HG02884 (cell line): ENCODE results near the gene SFMBT2.

ENCODE experiments used
- ATAC-seq: cut with Tn5 transposase; IDR thresholded peaks from one replicate; pipeline ENCODE4 v1.9.1; 2021; ENCODE audit warnings: mild to moderate bottlenecking, moderate library complexity; ENCODE audit not compliant: unreplicated experiment

Gene SFMBT2

DNA sequence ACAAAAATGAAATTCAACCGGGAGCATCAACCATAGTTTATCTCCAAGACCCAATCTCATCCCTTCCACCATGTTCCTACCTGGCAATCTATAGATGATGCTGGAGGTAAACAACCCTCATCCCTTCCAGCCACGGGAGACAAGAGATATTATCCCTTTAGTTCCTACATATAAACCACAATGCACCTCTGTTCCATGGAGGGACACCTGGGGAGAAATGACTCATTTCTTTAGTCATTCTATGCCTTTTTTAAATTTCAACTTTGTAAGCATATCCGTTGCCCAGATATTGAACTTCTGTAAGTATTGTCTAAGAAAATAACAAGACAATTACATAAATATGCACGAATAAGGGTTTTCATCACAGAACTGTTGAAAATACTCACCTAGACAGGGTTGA lies 15.5 kb upstream of the SFMBT2 start:
- ATAC-seq = no peak

DNA sequence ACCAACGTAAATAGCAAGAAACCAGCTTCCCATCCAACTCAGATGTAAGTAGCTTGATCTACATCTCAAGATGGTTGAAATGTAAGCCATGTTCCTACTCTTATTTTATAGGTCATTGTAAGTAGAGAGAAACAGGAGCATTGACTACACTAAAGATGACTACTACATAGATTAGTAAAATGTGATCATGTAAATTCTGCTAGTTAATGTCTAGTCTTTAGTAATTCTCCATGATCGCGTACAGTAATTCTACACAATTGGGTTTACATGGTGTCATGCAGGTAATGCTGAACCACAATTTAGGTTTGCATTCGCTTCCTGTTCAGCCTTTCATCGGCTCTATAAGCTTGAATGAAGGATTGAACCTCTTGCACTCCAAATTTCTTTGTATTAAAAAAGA lies 14.9 kb upstream of the SFMBT2 start:
- no peak for ATAC-seq

DNA sequence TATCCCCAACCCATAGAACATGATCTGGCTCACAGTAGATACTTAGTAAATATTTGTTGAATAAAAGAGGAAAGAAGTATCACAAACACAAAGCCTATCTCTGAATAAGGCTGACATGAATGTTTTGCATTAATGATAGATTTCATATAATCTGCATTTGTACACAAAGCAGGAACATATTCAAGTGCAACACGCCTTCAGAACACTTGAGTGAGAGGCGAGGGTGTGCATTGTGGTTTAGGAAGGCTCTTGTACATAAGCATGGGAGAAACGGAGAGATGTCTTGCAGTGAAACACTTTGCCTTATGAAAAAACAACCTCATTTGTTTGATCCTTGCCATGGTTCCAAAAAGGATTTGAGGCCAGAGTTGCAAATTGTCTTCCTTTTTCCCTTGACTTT lies 14.1 kb upstream of the SFMBT2 start:
- no peak for ATAC-seq

DNA sequence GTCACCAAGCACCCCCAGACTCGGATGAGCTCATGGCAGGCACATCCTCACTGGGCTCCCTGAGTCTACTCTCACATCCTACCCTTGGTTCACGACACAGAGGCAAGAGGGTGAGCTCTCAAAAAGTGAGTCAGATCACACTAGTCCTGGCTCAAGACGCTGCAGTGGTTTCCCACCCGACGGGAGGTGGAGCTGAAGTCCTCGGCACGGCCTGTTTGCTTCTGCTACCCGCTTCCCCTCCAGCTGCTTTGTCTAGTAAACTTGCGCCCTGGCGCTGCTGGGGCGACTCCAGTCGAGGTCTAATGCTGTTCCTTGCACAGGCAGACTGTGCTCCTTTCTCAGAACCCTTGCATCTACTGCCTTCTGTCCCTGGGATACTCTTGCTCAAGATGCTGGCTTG lies 13.5 kb upstream of the SFMBT2 start:
- no peak for ATAC-seq

DNA sequence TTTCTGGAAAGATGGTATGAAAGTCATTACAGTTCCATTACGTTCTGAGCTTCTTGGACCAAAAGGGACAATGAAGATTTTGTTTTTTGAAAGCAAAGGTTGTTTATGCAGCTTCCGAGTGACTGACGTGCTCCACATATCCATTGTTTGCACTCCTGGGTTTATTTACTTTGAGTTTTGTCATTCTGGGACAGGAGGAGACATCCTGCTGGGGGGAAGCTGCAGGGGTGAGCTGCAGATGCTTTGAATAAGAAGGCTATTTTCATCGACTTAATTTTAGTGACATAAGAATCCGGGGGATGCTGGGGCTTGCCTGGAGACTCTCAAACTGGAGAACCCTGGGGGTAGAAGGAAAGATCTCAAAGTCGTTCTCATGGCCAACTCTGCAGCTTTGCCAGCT lies 12.7 kb upstream of the SFMBT2 start:
- no peak for ATAC-seq

DNA sequence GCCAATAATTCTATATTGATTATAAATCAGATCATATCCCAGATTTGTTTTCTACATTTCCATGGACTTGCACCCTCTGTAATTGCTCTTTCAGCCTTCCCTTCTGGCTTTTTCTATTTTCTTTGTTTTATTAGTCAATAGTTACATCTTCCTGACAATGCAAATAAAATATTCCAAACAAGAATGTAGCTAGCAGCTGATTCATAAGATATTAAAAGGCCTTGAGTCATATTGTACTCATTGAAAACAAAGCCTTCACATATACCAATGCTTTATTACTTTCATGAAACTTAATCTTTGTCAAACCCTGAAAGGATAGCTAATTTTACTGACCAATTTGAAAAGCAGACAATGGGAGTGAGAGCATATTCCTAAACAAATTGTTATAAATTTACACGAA lies 10.7 kb upstream of the SFMBT2 start:
- no peak for ATAC-seq

DNA sequence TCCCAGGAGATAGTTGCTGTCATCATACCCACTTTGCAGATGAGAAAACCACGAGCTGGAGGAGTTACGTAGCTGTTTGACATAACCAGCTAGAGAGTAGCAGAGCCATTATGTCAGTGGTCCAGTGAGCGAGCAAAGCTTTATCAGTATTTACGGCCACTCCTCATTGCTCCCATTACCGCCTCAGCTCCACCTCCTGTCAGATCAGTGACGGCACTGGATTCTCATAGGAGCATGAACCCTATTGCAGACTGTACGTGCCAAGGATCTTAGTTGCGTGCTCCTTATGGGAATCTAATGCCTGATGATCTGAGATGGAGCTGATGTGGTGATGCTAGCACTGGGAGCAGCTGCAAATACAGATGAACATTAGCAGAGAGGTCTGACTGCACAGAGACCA lies 9.2 kb upstream of the SFMBT2 start:
- no peak for ATAC-seq

DNA sequence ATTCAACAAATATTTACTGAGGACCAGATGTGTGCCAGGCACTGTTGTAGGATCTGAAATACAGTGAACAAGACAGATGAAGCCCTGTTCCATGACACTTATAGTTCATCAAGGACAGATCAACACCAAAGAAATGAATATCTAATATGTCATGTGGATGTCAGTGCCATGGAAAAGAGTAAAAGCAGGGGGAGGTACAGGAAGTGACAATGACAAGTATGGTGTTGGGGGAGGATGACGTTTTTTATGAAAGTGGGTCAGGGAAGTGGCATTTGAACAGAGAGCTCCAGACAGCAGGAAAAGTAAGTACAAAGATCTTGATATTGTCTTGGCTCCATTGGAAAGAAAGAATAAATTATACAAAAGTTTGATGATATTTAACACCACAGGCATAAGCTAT lies 7.0 kb upstream of the SFMBT2 start:
- no peak for ATAC-seq

DNA sequence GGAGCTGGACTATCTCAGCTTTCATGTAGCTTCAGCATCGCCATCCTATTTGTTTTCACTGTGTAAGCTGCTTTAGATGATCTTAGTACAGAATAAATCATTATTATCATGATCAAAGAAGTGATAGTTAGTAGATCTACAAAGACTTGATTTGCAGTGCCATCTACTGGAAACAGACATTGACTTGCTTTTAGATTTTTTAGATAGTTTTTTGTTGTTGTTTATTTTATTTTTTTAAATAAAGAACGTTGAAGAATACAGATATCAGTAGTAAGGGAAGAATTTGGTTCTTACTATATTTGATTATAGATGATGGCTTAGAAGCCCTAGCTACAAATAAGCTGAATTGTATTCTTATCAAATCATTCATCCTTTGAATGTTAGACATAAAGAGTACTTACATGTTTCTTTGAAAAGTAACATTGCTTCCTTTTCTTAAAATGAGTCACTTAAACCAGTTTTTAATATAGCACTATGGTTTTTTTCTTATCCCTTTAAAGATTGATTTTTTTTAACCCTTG lies 6.3 kb upstream of the SFMBT2 start:
- no peak for ATAC-seq

DNA sequence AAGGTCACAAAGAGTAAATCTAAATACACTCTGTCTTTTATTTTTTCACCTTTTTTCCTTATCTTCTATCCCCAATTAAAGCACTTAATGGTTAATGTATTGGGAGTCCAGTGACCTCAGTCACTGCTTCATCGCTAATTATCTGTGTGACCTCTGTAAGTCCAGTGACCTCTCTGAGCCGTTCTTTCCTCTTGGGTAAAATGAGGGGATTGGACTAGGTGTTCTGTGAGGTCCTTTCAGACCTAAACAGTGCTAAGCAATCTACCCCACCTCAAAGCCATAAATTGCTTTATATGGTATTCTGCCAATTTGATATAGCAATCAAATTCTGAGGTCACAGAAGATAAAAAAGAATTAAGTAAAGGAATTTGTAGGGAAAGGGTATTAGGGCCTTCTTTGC lies 3.9 kb upstream of the SFMBT2 start:
- no peak for ATAC-seq

DNA sequence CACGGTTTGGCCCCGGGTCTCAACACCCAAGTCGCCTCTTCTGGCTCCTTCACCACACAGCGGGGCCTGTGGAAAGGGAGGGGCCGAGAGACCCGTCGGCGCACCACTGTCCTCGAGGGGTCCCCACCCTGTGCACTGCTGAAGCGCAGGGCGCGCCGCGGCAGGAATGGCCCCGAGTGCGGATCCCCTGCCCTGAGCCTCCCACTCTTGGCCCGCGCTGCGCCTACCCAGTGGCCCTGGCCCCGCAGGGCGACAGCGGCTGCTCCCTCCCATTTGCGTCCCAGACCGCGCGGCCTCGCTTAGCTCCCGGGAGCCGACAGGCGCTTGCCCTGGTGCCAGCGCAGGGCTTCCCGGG lies 2.1 kb upstream of the SFMBT2 start:
- ATAC-seq = no peak

DNA sequence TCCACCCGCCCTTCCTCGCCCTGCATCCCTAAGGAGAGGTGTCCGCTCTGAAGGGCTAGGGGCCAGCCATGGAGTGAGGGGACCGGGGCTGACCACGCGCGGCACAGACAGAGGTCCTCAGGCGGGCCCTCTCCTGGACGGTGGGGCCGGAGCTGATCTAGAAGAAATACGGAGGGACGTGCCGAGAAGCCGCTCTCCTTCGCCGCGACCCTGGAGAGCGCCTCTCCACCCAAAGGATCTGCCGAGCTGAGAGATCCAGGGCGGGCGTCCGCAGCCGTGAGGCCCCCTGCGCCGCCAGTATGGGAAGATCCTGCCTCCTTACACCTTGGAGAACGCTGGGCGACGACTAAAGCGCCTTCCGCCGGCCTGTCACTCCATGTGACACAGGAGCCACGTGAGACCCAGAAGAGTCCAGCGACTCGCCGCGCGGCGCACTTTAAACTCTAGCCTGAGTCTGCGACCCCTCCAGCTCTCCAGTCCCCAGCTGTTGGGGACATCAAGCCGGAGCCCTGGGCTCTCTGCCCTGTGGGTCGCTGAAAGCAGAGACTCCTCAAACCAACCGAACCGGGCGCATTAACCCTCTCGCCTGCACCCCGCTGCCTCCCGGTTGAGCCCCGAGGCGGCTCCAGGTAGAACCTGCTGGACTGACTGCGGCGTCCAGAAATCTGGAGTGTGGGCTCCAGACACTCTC lies 1.5 kb upstream of the SFMBT2 start:
- ATAC-seq = no peak

DNA sequence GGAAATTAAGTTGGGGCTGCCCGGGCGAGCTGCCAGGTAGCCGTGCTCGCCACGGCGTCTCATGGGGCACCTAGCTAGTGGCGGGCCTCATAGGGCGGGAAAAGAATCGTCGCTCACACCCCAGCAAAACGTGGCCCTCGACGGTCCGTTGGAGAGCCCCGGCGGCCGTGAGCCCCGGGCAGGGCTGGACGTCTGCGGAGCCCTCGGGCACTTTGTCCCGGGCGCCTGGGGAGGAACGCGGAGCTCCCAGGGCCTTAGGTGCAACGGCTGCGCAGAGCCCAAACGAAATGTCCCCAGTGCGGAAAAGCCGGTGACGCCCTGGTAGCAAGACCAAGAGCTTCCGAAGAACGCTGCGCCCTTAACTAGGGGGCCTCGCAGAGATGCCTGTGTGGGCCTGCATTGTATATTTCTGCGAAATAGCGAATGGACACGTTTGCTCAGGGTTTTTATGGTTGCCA lies 866 bp upstream of the SFMBT2 start:
- no peak for ATAC-seq

DNA sequence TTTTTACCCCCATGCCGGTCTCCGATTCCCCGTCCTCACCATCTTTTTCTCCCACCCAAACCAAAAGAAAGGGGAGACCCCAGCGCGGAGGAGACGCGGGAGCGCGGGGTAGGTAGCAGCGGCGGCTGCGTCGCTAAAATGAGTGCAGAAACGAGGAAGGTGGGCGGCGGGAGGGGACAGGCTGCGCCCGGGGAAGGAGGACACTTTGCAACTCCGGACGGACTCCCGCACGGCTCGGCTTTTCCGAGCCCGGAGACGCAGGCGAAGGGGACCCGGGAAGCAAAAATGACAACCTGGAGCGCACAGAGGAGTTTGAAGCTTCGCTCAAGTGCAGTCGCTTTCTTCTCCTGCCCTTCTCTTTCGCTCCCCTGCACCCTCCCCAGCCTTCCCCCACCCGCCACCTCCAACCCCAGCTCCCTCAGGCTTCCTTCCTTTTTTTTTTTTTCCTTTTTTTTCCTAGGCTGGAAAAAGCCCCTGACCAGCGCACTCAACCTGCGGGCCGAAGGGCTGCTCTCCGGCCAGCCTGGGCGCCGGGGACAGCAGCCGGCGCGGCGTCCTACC lies 453 bp downstream of the SFMBT2 start:
- ATAC-seq = no peak

DNA sequence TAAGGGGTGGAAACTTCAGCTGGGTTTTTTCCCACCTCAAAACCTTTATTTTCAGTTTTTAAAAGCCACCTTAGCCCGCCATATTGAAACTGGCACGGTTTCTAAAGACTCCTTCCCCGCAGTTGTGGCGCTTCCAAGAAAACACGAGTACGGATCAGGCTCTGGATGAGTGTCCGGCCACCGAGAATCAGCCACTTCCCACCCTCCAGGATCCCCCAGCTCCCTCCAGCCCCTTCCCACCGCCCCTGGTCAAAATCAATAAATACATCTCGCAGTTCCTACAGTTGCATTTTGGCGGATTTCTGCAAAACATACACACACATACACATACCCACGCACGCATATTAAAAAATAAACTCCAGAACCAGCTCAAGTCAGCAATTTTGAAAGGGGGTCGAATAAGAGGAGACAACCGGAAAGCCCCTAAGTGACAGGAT lies 1.1 kb downstream of the SFMBT2 start:
- peak; percentile 9 for ATAC-seq

DNA sequence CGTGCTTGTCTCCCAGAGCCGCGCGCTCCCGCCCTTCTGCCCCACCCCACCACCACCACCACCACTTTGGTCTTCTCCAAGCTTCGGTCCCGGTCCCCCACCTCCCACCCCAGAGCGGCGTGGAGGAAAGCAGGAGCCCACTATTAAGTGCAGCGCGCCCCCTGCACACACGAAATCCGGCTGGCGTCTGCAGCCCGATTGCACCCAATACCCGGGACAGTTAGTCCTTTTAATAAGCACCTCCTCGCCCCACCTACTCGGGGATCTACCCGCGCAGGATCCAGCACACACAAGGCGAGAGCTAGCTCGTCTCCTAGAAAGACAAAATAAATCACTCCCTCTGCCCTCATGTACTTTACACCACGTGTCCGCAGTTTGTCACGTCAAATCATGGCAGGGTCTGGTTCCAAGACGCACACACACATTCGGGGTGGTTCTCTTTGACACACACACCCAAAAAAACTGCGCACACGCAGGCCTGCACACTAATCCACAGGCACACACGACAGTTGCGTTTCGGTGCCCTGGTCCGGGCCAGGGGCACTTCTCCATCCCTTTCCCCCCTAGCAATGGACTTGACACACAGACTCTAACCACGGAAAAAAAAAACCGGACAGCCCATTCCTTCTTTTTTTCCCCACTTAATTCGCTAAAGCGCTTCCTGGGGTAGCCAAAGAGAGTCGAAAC lies 1.6 kb downstream of the SFMBT2 start:
- ATAC-seq = peak; percentile 34

DNA sequence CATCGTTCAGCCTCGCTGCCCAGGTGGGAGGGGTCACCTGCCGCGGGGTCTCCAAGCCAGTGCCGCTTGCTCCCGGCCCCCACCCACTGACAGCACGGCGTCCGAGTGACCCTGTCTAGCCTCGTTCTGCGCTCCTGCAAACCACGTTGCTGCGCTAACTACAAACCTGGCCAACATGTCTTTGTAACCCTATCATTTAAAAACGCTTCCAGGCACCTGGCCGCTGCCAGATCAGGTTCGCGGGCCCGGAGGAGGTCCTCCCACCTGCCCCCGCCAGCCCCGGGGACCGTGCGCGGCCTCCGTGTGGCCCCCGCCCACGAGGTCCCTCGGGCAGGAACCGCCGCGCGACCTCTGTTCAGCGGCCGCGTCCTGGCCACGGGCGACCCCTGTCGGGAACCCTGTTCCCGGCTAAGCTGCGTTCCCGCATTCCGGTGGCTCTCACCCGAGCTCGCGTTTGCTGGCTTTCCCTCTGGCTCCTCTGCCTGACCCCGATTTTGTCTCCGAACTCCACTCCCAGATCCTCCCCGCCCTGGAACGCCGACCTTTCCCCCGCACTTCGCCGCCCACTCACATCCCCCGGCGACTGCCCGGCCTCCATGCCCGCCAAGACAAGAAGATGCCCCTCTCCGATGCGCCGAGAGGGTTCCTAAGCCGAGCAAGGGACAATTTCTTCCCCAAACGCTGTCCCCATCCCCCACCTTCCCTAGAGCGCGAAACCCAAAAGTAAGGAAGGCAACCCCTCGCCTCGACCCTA lies 2.4 kb downstream of the SFMBT2 start:
- no peak for ATAC-seq

DNA sequence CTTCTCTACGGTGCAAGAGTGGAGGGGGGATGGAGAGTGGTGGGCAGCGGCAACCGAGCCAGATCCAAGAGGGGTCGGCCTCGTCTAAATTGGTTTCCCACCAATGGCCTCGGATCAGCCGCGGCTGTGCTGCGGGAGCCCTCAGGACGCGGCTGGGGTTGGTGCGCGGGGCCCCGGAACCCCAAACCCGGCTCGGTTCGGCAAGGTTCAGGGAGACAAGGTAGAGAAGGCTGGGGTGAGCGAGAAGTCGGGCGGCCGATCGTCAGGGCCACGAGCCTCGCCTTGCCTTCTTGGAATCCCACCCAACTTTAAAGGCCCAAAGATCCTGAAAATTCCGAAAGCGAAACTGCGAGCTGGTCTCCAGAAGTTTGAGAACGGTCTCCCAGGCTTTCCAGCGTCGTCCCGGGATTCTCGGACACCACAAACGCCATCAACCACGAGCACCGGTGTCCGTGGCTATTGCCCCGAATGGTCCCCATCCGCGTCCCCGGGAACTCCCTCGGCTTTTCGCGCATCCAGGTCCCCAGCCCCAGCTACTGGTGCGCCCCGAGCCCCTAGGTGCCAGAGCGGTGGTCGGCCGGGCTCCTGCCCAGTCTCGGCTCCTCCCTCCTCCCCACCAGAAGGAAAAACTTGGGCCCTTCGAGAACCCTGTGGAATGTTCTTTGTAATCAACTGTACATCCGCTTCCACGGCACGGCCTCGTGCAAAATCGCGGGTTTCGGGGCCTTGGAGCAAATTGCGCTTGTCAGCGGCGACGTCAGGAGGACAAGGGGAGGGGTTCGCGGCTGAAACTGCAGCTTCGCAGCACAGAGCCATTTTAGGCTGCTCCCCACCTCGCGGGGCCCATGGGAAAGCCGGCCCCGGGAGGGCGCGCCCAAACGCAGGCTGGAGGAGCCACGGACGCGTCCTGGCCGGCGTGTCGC lies 3.2 kb downstream of the SFMBT2 start:
- ATAC-seq = no peak

DNA sequence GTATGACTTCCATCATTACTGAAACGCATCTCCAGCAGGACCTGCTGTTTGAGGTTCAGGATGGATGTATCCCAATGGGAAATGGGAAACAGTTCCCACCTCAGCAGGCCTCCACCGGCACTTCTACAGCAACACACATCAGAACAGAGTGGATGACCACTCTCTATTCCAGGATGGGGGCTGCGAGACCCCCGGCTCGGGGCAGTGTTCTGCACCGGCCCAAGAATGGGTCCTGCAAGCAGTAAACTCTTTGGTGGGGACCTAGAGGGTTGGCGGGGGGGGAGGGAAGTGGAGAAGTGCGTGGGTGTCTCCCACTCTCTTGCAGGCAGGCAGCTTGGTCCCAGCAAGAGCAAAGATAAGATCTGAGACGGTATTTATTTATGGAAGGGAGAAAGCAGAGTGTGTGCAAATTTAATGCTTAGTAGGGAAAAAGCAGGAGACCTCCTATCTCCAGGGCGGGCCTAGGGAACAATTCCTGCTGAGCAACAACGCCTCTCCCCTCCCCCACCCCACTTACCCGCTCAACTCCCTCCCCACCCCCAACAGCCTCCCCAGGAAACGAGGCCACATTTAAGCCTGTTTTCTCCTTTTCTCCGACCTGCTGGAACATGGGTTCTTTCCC lies 4.0 kb downstream of the SFMBT2 start:
- ATAC-seq = no peak

DNA sequence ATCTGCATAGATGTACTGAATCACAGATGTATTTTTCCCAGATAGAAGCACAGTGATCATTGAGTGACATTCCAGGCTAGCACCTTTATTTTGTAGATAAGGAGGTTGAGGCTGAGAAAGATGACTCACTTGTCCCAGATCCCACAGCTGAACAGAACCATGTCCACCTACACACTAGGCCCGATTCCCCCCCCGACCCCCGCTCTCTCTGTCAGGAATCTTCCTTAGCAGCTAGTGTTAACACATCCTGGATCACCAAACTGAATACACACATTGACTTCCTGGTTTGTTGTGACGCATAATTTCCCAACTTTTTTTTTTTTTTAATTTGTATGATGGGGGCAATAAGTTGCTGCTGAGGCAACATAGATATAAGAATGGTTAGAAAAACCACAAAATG lies 5.2 kb downstream of the SFMBT2 start:
- ATAC-seq = no peak
